Duodenal mucosa (tissue), 2 donors: ENCODE measurements around the gene CNTNAP1.
A peak's percentile ranks its signal among the peaks of the same experiment; 100 is the strongest.

ENCODE experiments used
- H3K27ac ChIP-seq: one replicate; pipeline ENCODE4 v1.7.0; 2013; ENCODE audit warnings: low read depth, low read length
- H3K27me3 ChIP-seq, 2 donors: one replicate each; pipeline ENCODE4 v1.7.0; 2013; ENCODE audit warnings: low read length in 2 of 2, control low read depth in 1 of 2; ENCODE audit not compliant: insufficient read depth in 2 of 2, control insufficient read depth in 1 of 2
- H3K36me3 ChIP-seq, 2 donors: one replicate each; pipeline ENCODE4 v1.7.0; 2013; ENCODE audit warnings: low read length in 2 of 2, control low read depth in 1 of 2; ENCODE audit not compliant: insufficient read depth in 2 of 2, control insufficient read depth in 1 of 2
- H3K4me1 ChIP-seq, 2 donors: one replicate each; pipeline ENCODE4 v1.7.0; 2013; ENCODE audit warnings: low read length in 2 of 2, control low read depth in 1 of 2; ENCODE audit not compliant: insufficient read depth in 2 of 2, control insufficient read depth in 1 of 2
- H3K4me3 ChIP-seq, 2 donors: one replicate each; pipeline ENCODE4 v1.7.0; 2013; ENCODE audit warnings: low read length in 2 of 2, low read depth in 1 of 2
- H3K9ac ChIP-seq, 2 donors: one replicate each; pipeline ENCODE4 v1.7.0; 2013; ENCODE audit warnings: low read length in 2 of 2, low read depth in 1 of 2
- H3K9me3 ChIP-seq, 2 donors: one replicate each; pipeline ENCODE4 v1.7.0; 2013; ENCODE audit warnings: low read length in 2 of 2, control low read depth in 1 of 2; ENCODE audit not compliant: control insufficient read depth in 1 of 2

CNTNAP1 gene

DNA sequence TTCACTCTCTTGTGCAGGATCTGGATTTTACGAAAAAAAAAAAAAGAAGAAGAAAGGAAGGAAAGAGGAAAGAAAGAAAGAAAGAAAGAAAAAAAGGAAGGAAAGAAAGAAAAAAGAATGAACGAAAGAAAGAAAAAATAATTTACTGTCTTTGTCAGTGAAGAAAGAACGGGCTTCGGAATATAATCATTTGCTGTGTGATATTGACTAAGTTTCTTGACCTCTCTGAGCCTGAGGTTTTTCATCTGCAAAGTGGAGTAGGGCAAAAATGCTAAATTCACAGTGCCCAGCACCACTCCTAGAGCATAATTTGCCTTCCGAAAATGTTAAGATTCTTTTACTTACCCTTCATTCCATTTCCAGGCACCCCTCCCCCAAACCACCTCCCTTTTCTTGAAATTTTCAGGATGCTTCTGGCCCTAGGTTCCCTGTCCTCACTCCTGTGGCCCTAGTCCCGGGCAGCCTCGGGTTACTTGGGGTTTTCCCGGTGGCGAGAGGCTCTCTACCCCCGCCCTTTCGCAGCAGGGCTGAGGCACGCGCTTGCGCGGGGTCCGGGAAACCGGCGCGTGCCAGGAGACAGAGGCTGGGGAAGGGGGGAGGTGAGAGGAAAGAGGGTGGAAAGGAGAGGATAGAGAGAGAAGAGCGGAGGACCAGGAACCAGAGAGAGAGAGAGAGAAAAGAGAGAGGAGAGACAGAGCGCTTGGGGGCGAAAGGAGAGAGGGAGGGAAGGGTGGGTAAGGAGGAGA lies at the start of gene CNTNAP1:
Gene CNTNAP1 (plus strand): TSS at position 556 of the 746 bp plus-strand sequence. CDS start 299 bp downstream, outside the sequence.
- peaks cover 51 to 68% of the 10 kb centered on the region in 2 donors for H3K4me1 ChIP-seq
- H3K27me3 ChIP-seq = peaks cover 22 to 46% of the 10 kb centered on the region in 2 donors
- H3K9me3 ChIP-seq = no peaks in the 10 kb centered on the region
- H3K36me3 ChIP-seq = peaks cover 0 to 3% of the 10 kb centered on the region in 2 donors
- H3K4me3 ChIP-seq = peak within 1 kb of the TSS; percentile 49 to 68
- peak within 1 kb of the TSS; percentile 6 to 38 for H3K9ac ChIP-seq
- H3K27ac ChIP-seq = peak within 1 kb of the TSS; percentile 10

DNA sequence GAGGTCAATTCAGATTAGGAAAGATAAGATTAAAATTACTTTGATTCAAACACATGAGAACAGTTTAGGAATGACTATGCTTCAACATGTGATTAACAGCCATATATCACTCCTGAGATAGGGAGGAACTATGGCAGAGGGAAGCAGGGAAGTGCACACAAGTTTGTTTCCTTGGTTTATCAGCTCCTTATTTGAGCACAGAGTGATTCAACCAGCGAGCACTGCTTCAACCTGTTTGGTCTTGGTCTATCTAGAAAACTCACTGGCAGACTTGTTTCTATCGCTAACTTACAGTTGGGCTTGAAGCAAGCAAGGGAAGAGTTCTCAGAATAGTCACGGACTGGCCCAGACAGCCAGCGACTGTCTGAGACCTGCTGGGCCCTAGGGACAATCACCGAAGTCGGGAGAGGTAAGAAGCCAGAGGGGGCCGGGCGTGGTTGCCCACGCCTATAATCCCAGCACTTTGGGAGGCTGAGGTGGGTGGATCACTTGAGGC lies 49.3 kb upstream of the CNTNAP1 start:
- Histone ChIP-seq H3K4me1 (no peaks in the 10 kb centered on the region), H3K27me3 (no peaks in the 10 kb centered on the region), H3K27ac (peak overlapping the region; percentile 67), H3K36me3 (no peaks in the 10 kb centered on the region), H3K9ac (no peak overlapping the region), H3K4me3 (no peak overlapping the region), H3K9me3 (no peaks in the 10 kb centered on the region)

DNA sequence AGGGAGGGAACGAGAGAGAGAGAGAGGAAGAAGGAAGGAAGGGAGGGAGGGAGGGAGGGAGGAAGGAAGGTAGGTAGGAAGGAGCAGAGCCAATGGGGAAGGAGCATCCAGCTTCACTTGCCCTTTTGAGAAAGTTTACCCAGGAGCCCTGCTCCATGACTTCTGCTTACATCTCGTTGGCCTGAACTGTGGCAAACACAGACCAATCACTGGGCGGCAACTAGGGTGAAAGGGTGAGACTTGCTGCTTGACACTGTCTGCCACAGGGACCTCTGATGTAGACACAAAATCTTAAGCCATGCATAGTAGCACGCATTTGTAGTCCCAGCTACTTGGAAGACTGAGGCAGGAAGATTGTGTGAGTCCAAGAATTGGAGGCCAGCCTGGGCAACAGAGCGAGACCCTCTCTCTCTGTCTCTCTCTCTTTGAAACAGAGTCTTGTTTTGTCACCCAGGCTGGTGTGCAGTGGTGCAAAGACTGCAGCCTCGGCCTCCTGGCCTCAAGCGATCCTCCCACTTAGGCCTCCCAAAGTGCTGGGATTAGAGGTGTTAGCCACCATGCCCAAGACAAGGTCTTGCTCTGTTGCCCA lies 42.7 kb upstream of the CNTNAP1 start:
- H3K36me3 ChIP-seq = no peaks in the 10 kb centered on the region
- H3K9ac ChIP-seq = no peak overlapping the region
- no peaks in the 10 kb centered on the region for H3K27me3 ChIP-seq
- no peaks in the 10 kb centered on the region for H3K4me1 ChIP-seq
- no peaks in the 10 kb centered on the region for H3K9me3 ChIP-seq
- H3K4me3 ChIP-seq = no peak overlapping the region
- no peak overlapping the region for H3K27ac ChIP-seq

DNA sequence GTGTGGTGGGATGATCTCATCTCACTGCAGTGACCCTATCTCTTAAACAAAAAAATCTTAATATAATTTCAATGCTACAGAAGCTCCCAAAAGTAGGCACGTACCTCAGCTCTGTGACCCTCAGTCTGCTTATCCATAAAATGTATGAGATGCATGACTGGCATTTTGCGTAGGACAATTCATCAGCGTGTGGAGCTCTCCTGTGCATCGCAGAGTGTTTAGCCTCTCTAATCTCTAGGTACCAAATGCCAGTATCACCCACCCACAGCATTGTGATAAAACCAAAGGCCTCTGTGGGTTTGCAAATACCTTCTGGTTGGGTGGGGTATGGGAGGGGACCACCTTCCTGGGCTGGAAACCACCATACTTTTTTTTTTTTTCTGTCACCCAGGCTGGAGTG lies 42.2 kb upstream of the CNTNAP1 start:
- no peaks in the 10 kb centered on the region for H3K9me3 ChIP-seq
- H3K4me3 ChIP-seq = no peak overlapping the region
- H3K36me3 ChIP-seq = no peaks in the 10 kb centered on the region
- no peak overlapping the region for H3K27ac ChIP-seq
- H3K4me1 ChIP-seq = no peaks in the 10 kb centered on the region
- no peaks in the 10 kb centered on the region for H3K27me3 ChIP-seq
- H3K9ac ChIP-seq = no peak overlapping the region

DNA sequence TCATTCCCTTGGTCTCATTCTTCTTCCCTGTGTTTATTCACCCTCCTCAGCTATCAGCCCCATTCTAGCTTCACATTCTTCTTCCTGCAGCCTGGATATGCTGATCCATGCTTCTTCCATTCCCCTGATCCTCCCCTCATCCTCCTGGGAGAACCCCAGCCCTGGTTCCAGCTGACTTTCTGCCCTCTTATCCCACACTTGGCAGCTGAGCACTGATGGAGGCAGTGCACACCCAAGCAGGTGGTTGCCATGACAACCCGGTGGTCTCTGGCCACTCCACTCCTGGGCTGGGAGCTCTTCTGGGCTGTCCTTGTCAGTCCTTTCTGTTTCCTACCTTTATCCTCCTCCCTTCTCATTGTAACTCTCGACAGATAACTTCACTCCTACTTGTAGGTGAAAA lies 40.0 kb upstream of the CNTNAP1 start:
- H3K36me3 ChIP-seq = no peaks in the 10 kb centered on the region
- H3K9me3 ChIP-seq = no peaks in the 10 kb centered on the region
- no peaks in the 10 kb centered on the region for H3K4me1 ChIP-seq
- H3K9ac ChIP-seq = no peak overlapping the region
- H3K4me3 ChIP-seq = no peak overlapping the region
- H3K27ac ChIP-seq = no peak overlapping the region
- no peaks in the 10 kb centered on the region for H3K27me3 ChIP-seq

DNA sequence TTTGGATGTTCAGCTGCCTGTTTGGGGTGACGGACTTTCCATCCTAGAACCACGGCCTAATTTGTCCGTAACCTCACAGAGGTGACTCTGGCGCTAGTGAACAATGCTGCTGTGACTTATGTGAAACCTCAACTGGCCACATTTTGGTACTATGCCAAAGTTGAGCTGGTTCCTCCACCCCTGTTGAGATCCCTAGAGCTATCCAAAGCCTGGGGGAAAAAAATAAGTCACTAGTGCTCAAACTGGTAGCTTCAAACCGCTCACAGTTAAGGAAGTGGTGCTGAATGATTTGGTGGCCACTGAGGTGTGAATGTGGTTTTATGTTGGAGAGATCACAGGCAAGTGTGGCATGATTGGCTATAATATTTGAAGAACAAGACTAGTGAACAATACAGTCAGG lies 34.6 kb upstream of the CNTNAP1 start:
- Histone ChIP-seq H3K36me3 (no peaks in the 10 kb centered on the region), H3K9me3 (no peaks in the 10 kb centered on the region), H3K4me1 (no peaks in the 10 kb centered on the region), H3K27ac (no peak overlapping the region), H3K9ac (no peak overlapping the region), H3K4me3 (no peak overlapping the region), H3K27me3 (no peaks in the 10 kb centered on the region)

DNA sequence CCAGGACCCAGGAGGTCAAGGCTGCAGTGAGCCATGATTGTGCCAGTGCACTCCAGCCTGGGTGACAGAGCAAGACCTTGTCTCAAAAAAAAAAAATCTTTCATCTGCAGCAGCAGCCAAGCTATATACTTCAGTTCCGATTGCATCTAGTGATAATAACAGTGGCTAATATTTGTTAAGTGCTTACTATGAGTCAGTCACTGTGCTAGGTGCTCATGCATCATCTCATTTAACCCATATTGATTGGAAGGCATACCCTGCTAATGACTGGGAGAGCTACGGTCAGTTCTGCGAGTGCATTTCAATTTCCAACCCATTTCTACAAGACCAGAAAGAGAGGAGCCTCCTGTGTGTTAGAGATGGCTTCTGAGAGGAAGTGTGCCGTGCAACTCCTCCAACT lies 30.9 kb upstream of the CNTNAP1 start:
- H3K4me3 ChIP-seq = no peak overlapping the region
- H3K9ac ChIP-seq = no peak overlapping the region
- H3K27me3 ChIP-seq = peaks cover 0 to 5% of the 10 kb centered on the region in 2 donors
- H3K27ac ChIP-seq = no peak overlapping the region
- H3K36me3 ChIP-seq = no peaks in the 10 kb centered on the region
- H3K4me1 ChIP-seq = peaks cover 0 to 9% of the 10 kb centered on the region in 2 donors
- H3K9me3 ChIP-seq = no peaks in the 10 kb centered on the region

DNA sequence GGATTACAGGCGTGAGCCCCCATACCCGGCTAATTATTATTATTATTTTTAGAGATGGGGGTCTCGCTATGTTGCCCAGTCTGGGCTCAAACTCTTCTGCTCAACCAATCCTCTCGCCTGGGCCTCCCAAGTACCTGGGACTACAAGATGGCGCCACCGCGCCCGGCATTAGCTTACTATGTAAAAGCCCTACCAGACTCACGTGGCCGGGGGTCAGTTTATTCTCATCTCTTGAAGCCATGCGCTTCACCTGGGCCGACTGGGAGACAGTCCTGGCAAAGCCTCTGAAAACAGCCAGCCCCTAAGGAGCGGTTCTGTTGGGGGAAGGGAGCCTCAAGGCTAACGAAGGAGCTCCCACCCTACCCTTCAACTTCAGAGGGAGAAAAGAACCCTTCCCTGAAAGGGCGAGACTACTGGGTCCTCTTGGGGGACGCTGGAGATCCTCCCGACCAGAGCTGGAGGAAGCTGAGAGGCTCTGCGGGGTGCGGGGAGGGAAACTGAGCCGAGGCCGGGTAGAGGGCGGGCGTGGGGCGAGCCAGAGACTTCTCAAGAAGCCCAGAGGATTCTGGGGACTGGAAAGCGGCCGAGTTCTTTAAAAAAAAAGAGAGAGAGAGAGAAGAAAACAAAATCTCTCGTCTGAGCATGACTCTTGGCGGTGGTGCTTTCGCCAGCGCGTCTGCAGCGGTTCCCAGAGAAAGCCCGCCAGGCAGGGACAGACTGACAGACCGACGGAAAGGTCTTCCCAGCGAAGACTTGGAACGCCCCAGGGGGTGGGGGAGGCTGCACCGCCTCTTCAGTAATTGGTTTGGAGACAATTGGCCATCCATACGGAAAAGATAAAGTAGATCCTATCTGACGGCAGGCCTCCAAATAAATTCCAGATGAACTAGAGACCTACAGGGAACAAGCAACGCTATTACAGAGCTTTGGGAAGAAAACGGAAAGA lies 28.9 kb upstream of the CNTNAP1 start:
- Histone ChIP-seq H3K9ac (peak overlapping the region in 1 of 2 donors; percentile 33), H3K4me3 (peak overlapping the region; percentile 40 to 56), H3K27ac (peak overlapping the region; percentile 50), H3K36me3 (no peaks in the 10 kb centered on the region), H3K27me3 (peaks cover 0 to 5% of the 10 kb centered on the region in 2 donors), H3K4me1 (peaks cover 0 to 9% of the 10 kb centered on the region in 2 donors), H3K9me3 (no peaks in the 10 kb centered on the region)

DNA sequence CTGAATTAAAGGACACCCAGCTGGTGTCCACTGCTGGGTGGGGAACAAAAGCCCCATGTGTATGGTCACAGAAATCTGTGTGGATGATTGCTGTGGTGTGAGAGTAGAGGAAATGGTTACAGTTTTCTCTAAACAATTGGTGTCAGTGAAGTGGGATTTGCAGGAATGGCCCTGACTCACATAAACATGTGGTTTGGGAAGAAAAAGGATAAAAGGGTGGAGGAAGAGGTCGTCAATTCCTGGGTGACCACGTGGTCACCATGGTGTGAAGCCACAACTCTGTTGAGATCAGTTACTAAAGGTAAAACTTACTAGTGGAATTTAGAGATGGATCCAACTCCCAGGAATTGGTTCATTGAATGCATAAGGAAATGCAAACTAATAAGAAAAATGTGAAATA lies 26.8 kb upstream of the CNTNAP1 start:
- H3K27ac ChIP-seq = no peak overlapping the region

More for the DNA sequence above, 26.8 kb upstream of the CNTNAP1 start:
- H3K4me1 ChIP-seq = peaks cover 5 to 24% of the 10 kb centered on the region in 2 donors
- no peak overlapping the region for H3K9ac ChIP-seq
- peaks cover 0 to 5% of the 10 kb centered on the region in 2 donors for H3K27me3 ChIP-seq
- no peaks in the 10 kb centered on the region for H3K36me3 ChIP-seq
- H3K4me3 ChIP-seq = no peak overlapping the region
- H3K9me3 ChIP-seq = no peaks in the 10 kb centered on the region
